HG03139 (cell line): ENCODE data around the gene TMEM182.
A peak's percentile ranks its signal among the peaks of the same experiment; 100 is the strongest.

ENCODE experiments used
- ATAC-seq: cut with Tn5 transposase; IDR thresholded peaks from one replicate; pipeline ENCODE4 v1.9.1; 2021; ENCODE audit not compliant: unreplicated experiment

Gene TMEM182

DNA sequence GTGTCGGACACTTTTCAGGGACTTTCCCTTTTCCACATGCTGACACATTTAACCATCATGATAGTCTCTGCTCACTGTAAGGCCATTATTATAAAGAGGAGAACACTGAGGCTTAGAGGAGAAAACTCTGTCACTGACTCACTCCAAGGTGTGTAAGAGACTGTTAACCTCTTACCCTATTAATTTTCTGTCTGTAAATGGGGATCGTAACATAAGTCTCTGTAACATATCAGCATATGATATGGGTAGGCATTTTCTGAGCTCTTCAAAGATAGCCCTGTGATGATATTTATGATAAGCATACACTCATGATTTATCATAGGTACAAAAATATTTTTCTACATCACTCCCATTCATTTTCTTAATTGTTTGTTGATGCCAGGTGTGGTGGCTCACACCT is 36.4 kb downstream of the TMEM182 start:
- ATAC-seq = no peak

DNA sequence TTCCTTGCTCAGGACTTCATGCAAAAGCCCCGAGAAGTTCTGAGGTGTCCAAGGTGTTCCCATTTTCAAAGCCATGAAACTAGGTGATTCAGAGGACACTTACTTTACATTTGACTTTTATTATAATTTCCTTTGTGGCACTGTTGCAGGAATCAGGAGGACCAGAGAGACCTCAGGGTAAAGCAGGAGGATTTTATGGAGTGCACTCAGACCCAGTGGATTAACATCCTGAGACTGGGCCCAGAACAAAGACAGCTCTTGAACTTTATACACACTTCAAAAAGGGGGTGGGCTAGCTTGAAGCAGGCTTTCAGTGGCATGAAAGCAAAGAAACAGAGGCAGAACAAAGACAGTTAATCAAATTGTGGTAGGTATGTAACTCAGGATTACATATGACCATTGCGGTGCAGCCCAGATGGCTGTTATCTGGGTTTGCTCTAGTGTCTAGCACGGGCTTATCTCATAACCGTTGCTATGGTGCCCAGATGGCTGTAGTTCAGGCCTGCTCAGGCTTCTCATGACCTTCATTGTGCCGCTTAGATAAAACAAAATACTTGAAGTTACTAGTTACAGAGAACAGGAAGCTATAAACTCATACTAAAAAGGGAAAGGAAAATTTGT is 39.4 kb downstream of the TMEM182 start:
- ATAC-seq = no peak

DNA sequence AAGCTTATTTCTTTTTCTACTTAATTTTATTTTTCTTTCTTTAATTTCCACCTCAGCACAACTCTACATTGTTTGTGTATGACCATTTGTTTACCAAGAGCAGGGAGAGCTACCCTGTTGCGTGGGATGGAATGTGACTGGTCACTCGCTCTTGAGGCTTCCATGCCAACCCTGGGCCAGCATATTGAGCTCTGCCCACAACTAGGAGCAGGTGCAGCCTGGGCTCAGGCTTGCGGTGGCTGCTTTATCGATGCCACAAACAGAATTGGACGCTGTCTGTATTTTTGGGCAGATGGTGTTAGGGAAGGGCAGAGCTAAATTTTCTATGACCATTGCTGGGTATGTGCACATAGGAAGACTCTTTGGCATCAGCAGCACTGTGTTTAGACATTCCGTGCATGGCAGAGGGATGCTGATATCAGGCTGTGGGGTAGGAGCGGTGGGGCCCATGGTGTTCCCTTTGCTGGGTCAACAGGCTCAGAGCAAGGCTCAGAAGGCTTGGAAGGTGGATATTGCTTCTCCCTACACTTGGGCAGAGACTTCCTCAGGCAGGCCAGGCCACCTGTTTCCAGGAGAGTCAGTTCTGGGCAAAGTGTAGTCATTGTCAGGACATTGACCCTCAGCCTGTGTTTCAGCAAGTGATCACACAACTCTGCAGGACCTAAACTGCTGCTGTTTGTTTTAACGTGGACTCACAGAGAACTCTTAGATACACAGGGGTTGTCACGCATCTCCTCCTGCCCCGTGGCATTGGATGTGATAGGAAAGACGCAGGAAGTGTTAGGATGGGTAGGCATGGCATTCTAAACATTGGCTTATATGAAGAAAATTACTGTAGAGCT is 40.2 kb downstream of the TMEM182 start:
- ATAC-seq = no peak

DNA sequence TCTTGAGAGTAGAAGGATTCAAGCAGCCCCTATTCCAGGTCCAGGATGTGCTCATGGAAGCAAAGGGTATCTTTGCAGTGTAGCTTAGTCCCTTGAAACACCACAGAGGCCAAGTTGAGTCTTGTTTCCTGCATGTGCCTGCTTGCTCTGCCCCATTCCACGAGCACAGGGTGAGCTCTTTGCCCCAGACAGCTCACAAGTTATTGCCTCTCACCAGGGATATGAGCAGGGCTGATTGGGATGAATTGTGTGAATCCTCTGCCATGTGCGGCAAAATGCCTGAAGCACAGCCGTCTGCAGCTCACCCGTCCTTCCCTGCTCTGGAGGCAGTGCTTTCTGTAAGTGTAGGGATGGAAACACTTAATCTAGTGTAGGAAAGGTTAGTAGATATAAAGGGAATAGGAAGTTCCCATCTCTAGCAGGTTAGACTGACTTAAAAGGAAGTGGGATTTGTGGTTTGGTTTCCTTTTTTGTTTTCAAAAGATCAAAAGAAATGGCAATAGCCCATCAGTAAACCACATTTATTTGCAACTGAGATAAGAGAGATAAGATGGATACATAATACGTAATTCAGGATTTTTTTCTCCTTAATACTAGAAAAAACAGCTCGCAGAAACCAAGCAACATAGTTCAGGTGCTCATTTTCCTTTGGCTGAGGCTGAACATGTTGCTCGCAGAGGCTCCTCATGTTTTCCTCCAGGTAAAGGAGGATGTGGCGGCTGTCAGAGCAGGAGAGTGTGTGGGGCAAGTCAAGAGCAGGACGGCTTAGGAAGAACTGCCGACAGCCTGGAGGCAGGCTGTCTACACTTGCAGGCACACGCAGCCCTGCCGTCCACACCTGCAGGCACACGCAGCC is 41.4 kb downstream of the TMEM182 start:
- no peak for ATAC-seq

DNA sequence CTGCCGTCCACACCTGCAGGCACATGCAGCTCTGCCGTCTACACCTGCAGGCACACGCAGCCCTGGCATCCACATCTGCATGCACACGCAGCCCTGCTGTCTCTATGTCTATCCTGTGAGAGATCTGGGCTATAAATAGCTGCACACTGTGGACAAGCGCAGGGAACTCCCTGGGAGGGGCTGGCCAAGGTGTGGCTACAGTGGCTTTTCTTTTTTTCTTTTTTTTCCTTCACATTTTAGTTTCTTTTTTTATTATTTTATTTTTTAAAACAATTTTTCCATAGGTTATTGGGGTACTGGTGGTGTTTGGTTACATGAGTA is 42.0 kb downstream of the TMEM182 start:
- ATAC-seq = no peak

DNA sequence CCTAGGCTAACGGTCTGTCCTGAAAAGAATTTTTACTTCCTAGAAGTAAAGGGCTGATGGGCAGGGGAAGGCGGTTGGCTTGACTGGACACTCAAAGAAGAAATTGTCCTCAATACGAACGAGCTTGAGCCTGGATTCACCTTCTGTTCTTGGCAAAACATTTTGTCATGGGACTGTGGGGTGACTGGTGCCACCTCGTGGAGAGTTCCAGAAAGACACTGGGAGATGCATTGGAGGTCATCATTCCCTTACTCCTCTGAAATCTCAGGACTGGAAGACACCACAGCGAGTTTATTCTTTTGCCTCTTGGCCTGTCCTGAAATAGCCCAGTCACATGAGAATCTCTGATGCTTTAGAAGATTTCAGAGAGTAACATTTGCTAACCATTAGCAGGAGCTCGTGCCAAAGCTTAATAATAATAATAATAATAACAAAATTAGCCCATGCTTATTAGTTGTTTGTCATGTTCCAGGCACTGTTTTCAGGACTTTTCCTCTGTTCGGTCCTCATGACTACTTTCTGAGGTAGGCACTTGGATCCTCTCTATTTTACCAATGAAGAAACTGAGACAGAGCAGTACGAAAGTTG is 44.5 kb downstream of the TMEM182 start:
- ATAC-seq = peak; percentile 81

DNA sequence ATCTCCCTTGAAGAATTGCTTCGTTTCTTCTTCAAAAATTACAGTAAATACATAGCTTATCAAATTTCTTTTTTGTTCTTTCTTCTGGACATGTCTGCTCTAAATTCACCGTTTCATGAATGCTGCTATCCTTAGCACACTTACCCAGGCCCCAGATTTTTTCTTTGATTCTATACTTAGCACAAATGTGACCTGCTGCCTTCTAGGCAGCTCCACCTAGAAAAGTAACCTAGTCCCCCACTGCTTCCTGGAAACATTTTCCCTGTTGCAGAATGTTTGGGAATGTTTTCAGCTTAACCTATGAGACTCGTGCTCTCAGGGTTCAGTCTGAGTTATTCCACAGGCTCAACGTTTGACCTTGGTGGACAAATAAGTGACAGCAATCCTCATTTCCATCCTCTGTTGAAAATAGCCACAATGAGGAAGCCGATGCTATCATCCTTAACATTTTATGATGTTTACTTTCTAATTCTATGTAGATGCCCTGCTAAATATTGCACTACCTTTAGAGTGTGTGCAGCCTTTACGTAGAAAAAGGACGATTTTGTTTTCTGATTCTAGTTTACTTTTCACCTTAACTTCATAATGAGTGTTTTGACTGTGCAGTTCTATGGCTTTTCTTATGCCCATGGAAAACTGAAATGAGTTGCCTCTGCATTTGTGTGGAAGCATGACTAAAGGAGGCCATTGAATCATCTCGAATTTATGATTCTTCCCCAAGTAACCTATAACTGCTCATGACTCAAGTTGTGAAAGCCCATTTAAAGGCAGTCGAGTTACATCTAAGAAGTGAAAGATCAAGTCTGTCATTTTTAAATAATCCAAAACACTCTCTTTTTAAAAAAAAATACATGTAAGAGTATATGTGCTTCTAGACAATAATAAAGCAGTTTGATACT is 47.7 kb downstream of the TMEM182 start:
- no peak for ATAC-seq

DNA sequence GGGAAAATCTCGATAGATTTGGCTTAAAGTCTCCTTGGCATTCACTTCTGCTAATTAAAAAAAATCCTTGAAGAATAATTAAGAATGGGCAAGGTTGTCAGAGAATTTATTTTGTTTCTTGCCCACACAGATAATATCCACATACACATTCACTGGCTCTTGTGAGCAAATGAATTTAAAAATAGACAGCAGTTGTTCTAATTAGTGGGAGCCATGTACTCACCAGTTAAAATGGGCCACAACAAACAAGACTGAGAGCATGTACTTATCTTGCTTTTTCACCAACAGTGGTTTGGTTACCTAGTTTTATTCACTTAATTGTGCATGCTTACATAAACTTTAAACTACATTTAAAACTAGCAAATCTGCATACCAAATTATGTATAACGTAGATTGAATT is 53.5 kb downstream of the TMEM182 start:
- ATAC-seq = no peak

DNA sequence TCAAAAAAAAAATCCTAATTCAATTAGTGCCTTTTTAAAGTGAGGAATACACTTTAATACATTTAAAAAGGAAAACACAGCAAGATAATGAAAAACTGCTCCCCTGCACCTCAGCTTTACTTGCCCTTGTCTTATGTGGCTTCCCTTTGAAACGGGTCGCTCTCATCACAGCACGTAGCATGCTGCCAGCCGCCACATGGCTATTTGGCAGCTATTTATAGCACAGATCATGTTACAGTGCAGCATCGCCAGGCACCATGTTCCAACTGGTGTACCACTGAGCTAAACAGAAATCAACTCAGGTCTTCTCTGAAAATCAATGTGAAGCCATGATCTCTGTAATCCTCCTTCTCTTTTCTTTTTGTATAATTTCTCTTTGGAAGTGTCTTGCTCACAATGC is 65.1 kb downstream of the TMEM182 start:
- no peak for ATAC-seq

DNA sequence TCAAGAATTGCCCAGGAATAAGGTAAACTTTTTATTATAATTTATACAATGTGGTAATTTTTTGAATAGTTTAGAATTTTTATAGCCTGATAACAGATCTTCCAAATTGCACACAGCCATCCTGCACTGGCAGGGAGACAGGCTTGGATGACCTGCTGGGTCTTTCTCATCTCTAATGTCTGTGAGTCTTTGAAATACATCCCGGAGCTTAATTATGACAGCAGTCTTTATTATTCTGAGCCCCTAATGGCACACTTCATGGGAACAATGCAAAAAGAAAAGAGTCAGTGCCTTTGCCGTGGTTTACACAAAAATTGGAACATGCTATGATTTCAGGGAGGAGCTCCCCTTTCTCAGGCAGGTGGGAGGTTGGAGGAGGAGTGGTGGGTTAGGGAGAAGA is 71.0 kb downstream of the TMEM182 start:
- no peak for ATAC-seq

DNA sequence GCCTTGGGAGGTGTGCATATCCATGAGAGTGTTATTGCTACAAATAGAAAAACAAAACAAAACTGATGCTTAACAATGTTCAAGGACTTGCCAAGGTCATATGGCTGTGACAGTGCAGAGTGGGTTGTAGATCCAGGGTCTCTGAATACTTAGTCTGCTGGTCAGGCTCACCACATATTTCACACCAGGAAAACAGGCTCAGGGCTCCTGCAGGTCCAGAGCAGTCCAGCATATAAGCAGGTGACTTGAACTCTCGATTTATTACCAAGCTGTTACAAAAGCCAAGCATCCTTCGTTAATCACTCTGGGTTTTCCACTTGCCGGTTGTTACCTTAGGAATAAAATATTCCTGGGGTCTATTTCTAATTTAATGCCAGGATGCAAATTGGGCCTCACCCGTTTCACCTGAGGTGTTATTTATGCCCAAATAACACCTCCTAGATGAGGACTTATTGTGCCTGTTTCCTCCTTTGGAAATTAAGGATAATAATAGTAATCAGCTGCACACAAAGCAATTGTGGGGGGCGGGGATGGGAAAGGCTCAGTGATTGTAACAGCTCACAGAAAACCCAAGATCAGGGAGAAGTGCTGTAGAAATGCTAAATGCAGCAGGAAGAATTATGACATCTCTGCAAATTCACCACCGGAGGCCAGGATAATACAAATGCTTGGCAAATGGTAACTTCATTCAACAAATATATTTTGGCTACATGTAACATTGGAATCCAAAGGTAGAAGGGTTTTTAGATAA is 72.9 kb downstream of the TMEM182 start:
- no peak for ATAC-seq

DNA sequence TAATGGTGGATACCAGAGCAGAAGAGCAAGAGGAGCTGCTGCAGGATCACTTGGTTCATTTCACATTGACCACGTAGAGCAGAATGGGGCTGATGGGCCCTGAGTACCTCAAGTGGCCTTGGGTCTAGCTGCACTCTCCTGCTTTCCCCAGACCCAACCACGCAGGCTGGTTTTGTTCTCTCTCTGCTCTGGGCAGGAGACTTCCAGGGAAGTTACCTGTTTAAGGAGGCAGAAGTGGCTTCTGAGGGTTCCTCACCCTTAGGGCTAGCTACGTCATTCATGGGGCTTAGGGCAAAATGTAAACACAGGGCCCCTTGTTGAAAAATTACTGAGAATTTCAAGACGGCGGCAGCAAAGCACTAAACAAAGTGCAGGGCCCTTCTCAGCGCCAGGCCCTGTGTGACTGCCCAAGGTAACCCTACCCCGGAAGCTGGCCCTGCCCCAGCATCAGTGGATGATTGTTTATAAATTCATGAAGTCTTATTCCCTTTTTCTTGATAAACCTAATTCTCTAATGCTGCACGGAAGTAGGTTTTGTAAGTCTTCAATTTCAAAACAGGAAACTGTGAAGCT is 75.9 kb downstream of the TMEM182 start:
- ATAC-seq = no peak

DNA sequence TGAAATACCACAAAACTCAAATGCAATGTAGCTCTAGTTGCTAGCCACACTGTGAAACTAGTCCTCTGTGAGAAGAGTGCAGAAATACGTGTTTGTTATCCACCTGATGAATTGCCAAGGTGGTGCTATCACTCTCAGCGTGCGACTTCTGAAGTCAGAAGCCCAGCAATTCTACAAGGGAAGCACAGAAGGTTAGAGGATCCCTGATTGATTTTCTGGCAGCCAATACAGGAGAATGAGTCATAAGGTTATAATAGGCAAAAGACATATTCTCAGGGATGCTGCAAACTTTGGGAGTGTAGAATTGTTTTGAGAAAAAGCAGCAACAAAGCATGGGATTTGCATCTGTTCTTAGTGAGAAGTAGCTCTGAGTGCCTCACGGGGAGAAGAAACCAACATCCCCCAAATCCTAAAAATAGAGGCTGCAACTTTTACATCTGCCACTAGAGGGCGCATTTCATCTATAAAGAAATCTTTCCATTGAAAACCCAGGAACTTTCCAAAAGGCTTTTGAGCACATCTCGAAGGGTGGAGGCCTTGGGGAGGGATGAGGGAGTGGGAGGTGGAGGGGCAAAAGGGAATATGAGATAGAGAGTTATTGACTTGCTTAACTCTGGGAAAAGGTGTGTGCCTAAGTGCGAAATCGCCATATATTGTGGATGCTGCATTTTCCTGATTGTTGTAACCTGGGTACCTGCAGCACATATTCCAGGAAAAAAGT is 78.0 kb downstream of the TMEM182 start:
- ATAC-seq = no peak

DNA sequence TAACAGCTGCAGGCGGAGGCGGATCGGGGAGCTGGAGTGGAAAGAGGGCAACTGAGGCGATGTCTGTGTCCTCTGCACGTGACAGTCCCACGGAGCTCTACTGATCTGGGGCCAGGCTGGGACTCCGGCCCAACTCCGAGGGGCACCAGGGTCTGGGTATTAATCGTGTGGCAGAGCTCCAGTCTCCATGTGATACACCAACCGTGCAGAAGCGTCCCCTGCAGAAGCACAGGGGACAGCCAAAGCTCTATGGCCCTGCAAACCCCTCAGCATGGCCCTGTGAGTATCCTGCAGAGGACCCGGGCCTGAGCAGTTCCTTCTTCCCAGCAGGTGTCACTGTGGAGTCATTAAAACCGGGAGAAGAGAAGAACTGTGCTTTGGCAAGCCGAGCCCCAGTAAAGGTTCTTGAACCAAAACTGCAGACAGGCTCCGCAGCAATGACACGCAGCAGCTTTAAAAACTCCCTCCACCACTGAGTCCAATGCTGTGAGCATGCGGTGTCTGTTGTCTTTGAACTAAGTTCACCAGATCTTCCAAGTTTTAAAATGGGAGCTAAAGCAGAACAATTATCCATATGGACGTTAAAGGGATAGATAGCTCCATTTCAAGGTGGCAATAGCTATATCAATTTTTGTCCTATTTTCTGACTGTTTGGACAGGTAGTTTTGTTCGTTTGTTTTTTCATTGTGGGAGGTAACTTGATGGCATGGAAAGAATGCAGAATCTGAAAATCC is 79.4 kb downstream of the TMEM182 start:
- peak; percentile 68 for ATAC-seq

DNA sequence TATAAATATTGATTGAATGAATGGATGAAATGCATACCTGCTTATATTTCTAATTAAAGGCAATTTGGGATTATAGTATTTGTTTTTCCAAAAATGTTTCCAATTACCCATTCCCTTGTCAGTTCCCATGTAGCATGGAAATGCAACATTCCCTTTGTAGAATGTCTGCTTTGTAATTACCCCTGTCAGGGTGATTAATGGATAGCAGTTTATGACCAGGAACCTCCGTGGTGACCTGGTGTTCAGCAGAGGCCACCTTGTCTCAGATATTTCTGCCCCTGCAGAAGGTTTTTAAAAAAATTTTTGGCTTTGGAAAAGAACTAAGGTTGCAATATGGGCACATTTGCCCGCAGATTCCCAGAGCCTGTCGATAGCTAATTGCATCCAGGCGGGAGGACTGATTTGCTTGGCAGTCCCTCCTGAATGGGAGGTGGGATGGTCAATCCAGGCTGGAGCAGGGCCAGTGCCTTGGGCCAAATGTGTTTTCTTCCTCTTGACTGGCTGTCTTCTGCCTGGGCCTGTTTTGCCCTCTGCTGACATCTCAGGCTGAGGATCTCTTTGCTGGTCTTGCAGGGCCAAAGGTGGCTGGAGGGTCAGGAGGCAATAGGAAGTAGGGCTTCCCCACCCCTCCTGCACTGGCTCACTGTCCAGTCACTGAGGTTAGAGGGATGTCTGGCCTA is 82.1 kb downstream of the TMEM182 start:
- ATAC-seq = no peak

DNA sequence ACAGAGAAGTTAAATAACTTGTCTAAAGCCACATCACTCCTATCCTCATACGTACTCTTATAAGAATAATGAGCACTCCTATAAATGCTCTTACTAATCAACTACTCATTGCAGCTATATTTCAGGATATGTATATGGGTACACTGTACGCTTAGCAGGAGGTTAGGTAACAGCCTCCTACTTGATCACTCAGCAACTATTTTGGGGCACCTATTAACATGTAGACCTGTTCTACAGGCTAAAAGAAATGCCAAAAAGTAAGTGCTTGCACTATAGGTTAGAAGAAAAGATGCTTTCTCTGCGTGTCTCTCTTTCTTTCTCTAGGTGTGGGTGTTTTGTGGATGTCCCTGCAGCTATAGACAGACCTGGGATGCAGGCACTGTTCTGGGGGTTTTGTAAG is 83.1 kb downstream of the TMEM182 start:
- ATAC-seq = no peak

DNA sequence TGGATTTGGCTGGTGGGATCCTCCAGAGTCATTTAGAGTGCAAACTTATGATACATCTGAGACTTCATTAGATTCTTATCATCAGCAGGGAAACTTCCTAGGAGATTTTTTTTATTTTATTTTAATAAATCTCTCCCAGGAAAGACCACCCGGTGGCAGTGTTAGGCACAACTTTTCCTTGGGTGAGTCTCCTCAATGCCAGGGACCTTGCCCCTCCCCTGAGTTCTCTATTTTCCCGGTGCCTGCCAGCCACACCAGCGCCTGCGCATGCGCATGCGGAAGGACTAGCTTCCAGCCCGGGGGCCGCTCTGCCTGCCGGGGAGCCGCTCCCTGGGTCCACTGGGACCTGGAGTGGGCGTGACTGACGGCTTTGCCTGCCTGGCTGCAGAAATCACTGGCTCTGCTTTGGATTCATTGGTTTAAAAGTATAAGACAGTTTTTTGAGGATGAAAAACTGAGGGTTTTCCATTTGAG is 86.6 kb downstream of the TMEM182 start:
- no peak for ATAC-seq
